ENCODE measurements around the gene NID2. TPM values are rescaled to one million over a fixed set of nuclear protein-coding genes. Genes with fewer than 3 reads are reported as not detected.
A peak's percentile ranks its signal among the peaks of the same experiment; 100 is the strongest.

NID2 gene
- 275 and 538 TPM in 2 replicates for total RNA-seq
- 179 and 341 TPM in 2 replicates for polyA plus RNA-seq

GRCh38 chr14:52068615-52069306, at the start of gene NID2:
TSS of gene NID2 (minus strand) at chr14:52069059. CDS start at chr14:52068994, 65 bp downstream.
- peak; percentile 95 to 98 for DNase-seq (ENCODE audit: low read depth in 1 of 2, low spot score in 1 of 2)
- H3K4me3 ChIP-seq, result peak within 1 kb of the TSS; percentile 83
- TF ChIP-seq CTCF (IDR thresholded peaks at IDR 0.05; ENCODE audit: low read depth, low read length), result no peak
- H3K27ac ChIP-seq, result peak within 1 kb of the TSS; percentile 87
- H3K27me3 ChIP-seq, result no peaks in the 10 kb centered on the region
- peaks cover 54% of the 10 kb centered on the region for H3K4me1 ChIP-seq (ENCODE audit: low read depth)
- peaks cover 4% of the 10 kb centered on the region for H3K36me3 ChIP-seq
- H3K9me3 ChIP-seq (ENCODE audit: low read depth), result no peaks in the 10 kb centered on the region

GRCh38 chr14:52117111-52117832, 48.4 kb upstream of the NID2 start:
- TF ChIP-seq CTCF (IDR thresholded peaks at IDR 0.05; ENCODE audit: low read depth, low read length), result no peak
- no peaks in the 10 kb centered on the region for H3K4me1 ChIP-seq (ENCODE audit: low read depth)
- H3K27ac ChIP-seq, result no peak overlapping the region
- no peak for DNase-seq (ENCODE audit: low read depth in 1 of 2, low spot score in 1 of 2)
- H3K4me3 ChIP-seq, result no peak overlapping the region
- H3K9me3 ChIP-seq (ENCODE audit: low read depth), result no peaks in the 10 kb centered on the region
- no peaks in the 10 kb centered on the region for H3K27me3 ChIP-seq
- no peaks in the 10 kb centered on the region for H3K36me3 ChIP-seq

- H3K27me3 ChIP-seq, result no peaks in the 10 kb centered on the region
These were observed 46.4 kb upstream of the NID2 start for GRCh38 chr14:52115286-52115685.

GRCh38 chr14:52112336-52113018, 43.6 kb upstream of the NID2 start:
- no peak for TF ChIP-seq CTCF (IDR thresholded peaks at IDR 0.05; ENCODE audit: low read depth, low read length)
- no peaks in the 10 kb centered on the region for H3K36me3 ChIP-seq
- H3K4me3 ChIP-seq, result no peak overlapping the region
- H3K9me3 ChIP-seq (ENCODE audit: low read depth), result no peaks in the 10 kb centered on the region
- no peak for DNase-seq (ENCODE audit: low read depth in 1 of 2, low spot score in 1 of 2)
- H3K4me1 ChIP-seq (ENCODE audit: low read depth), result no peaks in the 10 kb centered on the region
- H3K27ac ChIP-seq, result no peak overlapping the region
- no peaks in the 10 kb centered on the region for H3K27me3 ChIP-seq

More at GRCh38 chr14:52115286-52115685, 46.4 kb upstream of the NID2 start:
- Histone ChIP-seq H3K9me3 (ENCODE audit: low read depth) (no peaks in the 10 kb centered on the region), H3K36me3 (no peaks in the 10 kb centered on the region), H3K27ac (no peak overlapping the region), H3K4me3 (no peak overlapping the region), H3K4me1 (ENCODE audit: low read depth) (no peaks in the 10 kb centered on the region)
- no peak for TF ChIP-seq CTCF (IDR thresholded peaks at IDR 0.05; ENCODE audit: low read depth, low read length)
- DNase-seq (ENCODE audit: low read depth in 1 of 2, low spot score in 1 of 2), result no peak

- H3K4me1 ChIP-seq (ENCODE audit: low read depth), result no peaks in the 10 kb centered on the region
- no peak for TF ChIP-seq CTCF (IDR thresholded peaks at IDR 0.05; ENCODE audit: low read depth, low read length)
- no peaks in the 10 kb centered on the region for H3K9me3 ChIP-seq (ENCODE audit: low read depth)
- no peak overlapping the region for H3K27ac ChIP-seq
- no peaks in the 10 kb centered on the region for H3K36me3 ChIP-seq
- no peaks in the 10 kb centered on the region for H3K27me3 ChIP-seq
- peak in 1 of 2 donors; percentile 81 for DNase-seq (ENCODE audit: low read depth in 1 of 2, low spot score in 1 of 2)
- no peak overlapping the region for H3K4me3 ChIP-seq
These were observed 42.7 kb upstream of the NID2 start for GRCh38 chr14:52111583-52111982.

All from cardiac muscle cell (in vitro differentiated cells and primary cell).